CD4-positive, alpha-beta T cell (primary cell): ENCODE measurements around the gene ZNF133. TPM values are rescaled to one million over a fixed set of nuclear protein-coding genes. Genes with fewer than 3 reads are reported as not detected.

Experiments used
- ATAC-seq: fragments of 200-7000 bp; cut with Tn5 transposase; one replicate; pipeline ENCODE4 v1.10.0; 2022; ENCODE audit warnings: mild to moderate bottlenecking; ENCODE audit not compliant: poor library complexity
- CTCF ChIA-PET: fragments of 350-600 bp; sonication (Branson Sonifier 250); formaldehyde crosslinking; loops from one replicate; lab custom pipeline; 2021; ENCODE audit warnings: antibody characterized with exemption, inconsistent platforms; lab: Charles Lee
- POLR2A ChIA-PET: fragments of 350-600 bp; sonication (Branson Sonifier 250); formaldehyde crosslinking; loops from one replicate; lab custom pipeline; 2021; ENCODE audit warnings: antibody characterized with exemption, inconsistent platforms; lab: Charles Lee
- DNase-seq, 14 experiments: peaks; one replicate each; pipeline ENCODE4 v3.0.0-alpha.2; 2013 to 2020; ENCODE audit warnings: mixed read lengths in 2 of 14
- H3K27ac ChIP-seq, 2 donors: one replicate each; pipeline versions ENCODE4 v1.5.1 to v1.7.0; 2013; ENCODE audit warnings: low read length in 2 of 2, low read depth in 1 of 2, mild to moderate bottlenecking in 1 of 2
- H3K27me3 ChIP-seq, 2 experiments: 1 replicate in 1 of 2; 2 replicates in 1 of 2; pipeline versions ENCODE4 v1.6.1 to v1.7.0; 2013; ENCODE audit warnings: low read length in 2 of 2, control low read depth in 1 of 2, mild to moderate bottlenecking in 1 of 2, moderate library complexity in 1 of 2; ENCODE audit not compliant: insufficient read depth in 2 of 2, control insufficient read depth in 1 of 2
- H3K36me3 ChIP-seq: one replicate; pipeline ENCODE4 v1.6.1; 2013; ENCODE audit warnings: low read length, control low read depth; ENCODE audit not compliant: insufficient read depth
- H3K4me1 ChIP-seq: one replicate; pipeline ENCODE4 v1.6.1; 2013; ENCODE audit warnings: low read length, control low read depth; ENCODE audit not compliant: insufficient read depth
- H3K4me3 ChIP-seq: one replicate; pipeline ENCODE4 v1.5.1; 2013; ENCODE audit warnings: mild to moderate bottlenecking, low read length, moderate library complexity
- H3K9me3 ChIP-seq, 2 experiments: 1 replicate in 1 of 2; 2 replicates in 1 of 2; pipeline versions ENCODE4 v1.6.1 to v1.7.0; 2013; ENCODE audit warnings: low read length in 2 of 2, mild to moderate bottlenecking in 2 of 2, control low read depth in 1 of 2, moderate library complexity in 1 of 2; ENCODE audit not compliant: control insufficient read depth in 1 of 2, insufficient read depth in 1 of 2
- H3K27ac Mint-ChIP-seq: one replicate; pipeline ENCODE4 v1.8.0; 2020; ENCODE audit warnings: mixed read lengths
- H3K27me3 Mint-ChIP-seq: one replicate; pipeline ENCODE4 v1.8.0; 2021; ENCODE audit warnings: mixed read lengths
- H3K36me3 Mint-ChIP-seq: one replicate; pipeline ENCODE4 v1.8.0; 2021; ENCODE audit warnings: low read depth, mixed read lengths
- H3K4me1 Mint-ChIP-seq: one replicate; pipeline ENCODE4 v1.8.0; 2021; ENCODE audit warnings: low read depth, mixed read lengths
- H3K4me3 Mint-ChIP-seq: one replicate; pipeline ENCODE4 v1.8.0; 2020; ENCODE audit warnings: mild to moderate bottlenecking, mixed read lengths
- H3K9me3 Mint-ChIP-seq: one replicate; pipeline ENCODE4 v1.8.0; 2020; ENCODE audit warnings: mixed read lengths
- CTCF ChIP-seq: fragments of 200-600 bp; IDR thresholded peaks from one replicate; pipeline ENCODE4 v1.8.0; 2022; ENCODE audit warnings: antibody characterized with exemption, mild to moderate bottlenecking
- intact Hi-C, 2 experiments: fragments of 100-400 bp; cut with DNase I in 1 of 2; cut with micrococcal nuclease in 1 of 2; formaldehyde crosslinking; loops; one replicate each; pipeline versions ENCODE4 v1.15.1 to v1.9.0; 2023 to 2025; cut with DNase I, micrococcal nuclease
- total RNA-seq, 174 experiments: library from RNA in 2 of 174; stranded (reverse) in 2 of 174; gene quantifications; one replicate each; pipeline ENCODE4 v1.2.3 and lab custom pipeline; 2021 to 2026

Gene ZNF133
- total RNA-seq, 2 experiments from 2014 or later = 3.3 to 4.1 TPM

GRCh38 chr20:18310592-18310991, 22.3 kb downstream of the ZNF133 start:
- H3K27ac ChIP-seq = no peak overlapping the region
- POLR2A ChIA-PET = no interaction called here
- H3K27me3 ChIP-seq = no peaks in the 10 kb centered on the region
- intact Hi-C loops = no loop called here
- TF ChIP-seq CTCF = no peak
- Mint-ChIP-seq H3K27me3 (no peaks in the 10 kb centered on the region), H3K4me3 (no peak overlapping the region), H3K9me3 (no peaks in the 10 kb centered on the region), H3K27ac (no peak overlapping the region), H3K4me1 (no peaks in the 10 kb centered on the region), H3K36me3 (peaks cover 70% of the 10 kb centered on the region)
- no peak overlapping the region for H3K4me3 ChIP-seq
- CTCF ChIA-PET = no interaction called here
- ATAC-seq (no peak), DNase-seq (no peak)
- H3K36me3 ChIP-seq = peaks cover 13% of the 10 kb centered on the region
- H3K9me3 ChIP-seq = no peaks in the 10 kb centered on the region
- H3K4me1 ChIP-seq = no peaks in the 10 kb centered on the region

- ChIA-PET POLR2A (no interaction called here), CTCF (no interaction called here)
- no peak overlapping the region for H3K27ac Mint-ChIP-seq
- no peak overlapping the region for H3K27ac ChIP-seq
- H3K9me3 Mint-ChIP-seq = no peaks in the 10 kb centered on the region
- no peak overlapping the region for H3K4me3 ChIP-seq
- no peaks in the 10 kb centered on the region for H3K27me3 Mint-ChIP-seq
- intact Hi-C loops = no loop called here
- DNase-seq (no peak), ATAC-seq (no peak)
- H3K9me3 ChIP-seq = peaks cover 0 to 10% of the 10 kb centered on the region in 2 experiments
- no peak for TF ChIP-seq CTCF
- H3K36me3 ChIP-seq = peaks cover 26% of the 10 kb centered on the region
- H3K36me3 Mint-ChIP-seq = peaks cover 71% of the 10 kb centered on the region
- H3K4me3 Mint-ChIP-seq = no peak overlapping the region
- H3K4me1 Mint-ChIP-seq = no peaks in the 10 kb centered on the region
- H3K27me3 ChIP-seq = no peaks in the 10 kb centered on the region
- H3K4me1 ChIP-seq = no peaks in the 10 kb centered on the region
Measured at GRCh38 chr20:18312723-18313122, 24.4 kb downstream of the ZNF133 start.

- H3K27ac Mint-ChIP-seq = no peak overlapping the region
- no peak for TF ChIP-seq CTCF
- peaks cover 70% of the 10 kb centered on the region for H3K36me3 Mint-ChIP-seq
- no peak overlapping the region for H3K4me3 Mint-ChIP-seq
- Histone ChIP-seq H3K36me3 (peaks cover 26% of the 10 kb centered on the region), H3K27ac (no peak overlapping the region), H3K9me3 (peaks cover 0 to 10% of the 10 kb centered on the region in 2 experiments), H3K4me1 (no peaks in the 10 kb centered on the region), H3K27me3 (no peaks in the 10 kb centered on the region), H3K4me3 (no peak overlapping the region)
- CTCF ChIA-PET = no interaction called here
- ATAC-seq (no peak), DNase-seq (no peak)
- H3K4me1 Mint-ChIP-seq = no peaks in the 10 kb centered on the region
- H3K27me3 Mint-ChIP-seq = no peaks in the 10 kb centered on the region
- POLR2A ChIA-PET = no interaction called here
- H3K9me3 Mint-ChIP-seq = no peaks in the 10 kb centered on the region
- intact Hi-C loops = no loop called here
Measured at GRCh38 chr20:18313411-18313810, 25.1 kb downstream of the ZNF133 start.
